HL-60/S4 treated with phorbol 12-myristate 13-acetate at 8.2 ng/mL for 4 days and 3 days (cell line): ENCODE data around the gene LVRN.

Experiments used
- in situ Hi-C: fragments of 300-500 bp; cut with MboI; formaldehyde crosslinking; loops from 2 replicates; pipeline ENCODE4 v1.15.0; 2022; ENCODE audit warnings: low sequenced_read_pairs

Gene LVRN

DNA sequence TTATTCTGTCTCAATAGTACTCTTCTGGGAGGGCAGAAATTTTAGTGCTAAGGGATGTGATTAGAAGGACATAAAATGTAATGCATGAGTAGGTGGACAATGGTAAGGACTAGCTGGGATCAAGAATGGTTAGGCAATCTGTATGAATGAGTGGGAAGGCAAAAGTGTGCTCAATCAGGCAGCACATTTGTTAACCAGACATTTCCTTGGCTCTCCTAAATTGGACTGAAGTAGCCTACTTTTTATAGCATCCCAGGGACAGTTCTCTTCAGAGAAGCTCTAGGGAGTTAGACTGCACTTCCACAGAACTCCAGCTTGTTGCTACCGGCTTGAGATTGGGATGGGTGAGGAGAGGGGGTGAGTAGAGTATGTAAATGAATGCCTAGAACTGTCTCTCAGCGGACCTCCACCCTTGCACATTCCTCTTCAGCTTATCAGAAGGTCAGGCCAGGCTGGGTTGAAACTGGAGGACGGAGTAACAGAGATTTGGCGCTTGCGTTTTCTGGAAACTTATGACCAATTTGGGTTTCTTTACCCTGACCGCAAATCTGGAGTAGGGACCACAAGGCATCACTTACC, 51.0 kb downstream of the LVRN start:
- in situ Hi-C loops: no loop called here

DNA sequence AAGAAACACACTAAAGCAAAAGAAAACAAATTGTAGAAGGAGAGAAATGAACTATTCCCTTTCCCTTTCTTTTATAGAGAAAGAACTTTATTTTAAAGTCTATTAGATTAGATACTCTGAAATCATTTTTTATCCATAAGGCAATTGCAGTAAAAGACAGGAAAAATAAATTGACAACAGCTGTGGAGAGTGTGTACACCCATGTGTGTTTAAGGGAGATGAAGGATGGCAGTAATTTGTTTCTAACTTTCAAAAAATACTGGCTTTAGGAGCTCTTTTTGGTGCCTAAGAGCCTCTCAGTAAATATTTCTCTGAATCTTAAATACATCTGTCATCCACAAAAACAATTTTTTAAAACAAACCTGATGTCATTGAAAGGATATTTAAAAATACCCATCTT, 51.7 kb downstream of the LVRN start:
- in situ Hi-C loops: no loop called here

DNA sequence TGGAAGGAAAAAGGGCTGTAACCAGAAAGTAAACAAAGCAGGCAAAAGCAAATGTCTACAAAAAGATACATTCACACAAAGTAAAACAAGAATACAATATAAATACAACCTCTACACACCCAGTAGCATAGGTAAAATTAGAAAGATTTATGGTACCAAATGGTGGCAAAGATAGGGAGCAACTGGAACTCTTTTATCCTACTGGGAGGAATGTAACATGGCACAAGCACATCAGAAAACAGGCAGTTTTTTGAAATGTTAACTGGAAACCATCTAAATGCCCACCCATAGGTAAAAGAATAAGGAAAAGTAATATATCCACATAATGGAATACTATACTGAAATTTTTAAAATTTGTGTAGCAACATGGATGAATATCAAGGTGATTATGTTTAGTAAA, 61.3 kb downstream of the LVRN start:
- in situ Hi-C loops: no loop called here

DNA sequence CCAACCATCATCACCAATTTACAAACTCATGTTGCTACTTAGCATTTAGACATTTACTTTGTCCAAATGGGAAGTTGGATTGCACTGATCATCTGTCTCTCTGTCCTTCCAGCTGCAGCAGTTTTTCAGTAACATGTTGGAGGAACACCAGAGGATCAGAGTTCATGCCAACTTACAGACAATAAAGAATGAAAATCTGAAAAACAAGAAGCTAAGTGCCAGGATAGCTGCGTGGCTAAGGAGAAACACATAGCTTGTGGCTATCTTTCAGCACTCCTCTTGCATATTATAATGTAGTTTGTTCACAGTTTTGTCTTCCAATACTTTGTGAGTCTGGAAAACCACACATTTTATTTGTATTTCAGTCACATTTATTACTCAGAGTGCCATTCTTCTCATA, 63.6 kb downstream of the LVRN start:
- in situ Hi-C loops: no loop called here

DNA sequence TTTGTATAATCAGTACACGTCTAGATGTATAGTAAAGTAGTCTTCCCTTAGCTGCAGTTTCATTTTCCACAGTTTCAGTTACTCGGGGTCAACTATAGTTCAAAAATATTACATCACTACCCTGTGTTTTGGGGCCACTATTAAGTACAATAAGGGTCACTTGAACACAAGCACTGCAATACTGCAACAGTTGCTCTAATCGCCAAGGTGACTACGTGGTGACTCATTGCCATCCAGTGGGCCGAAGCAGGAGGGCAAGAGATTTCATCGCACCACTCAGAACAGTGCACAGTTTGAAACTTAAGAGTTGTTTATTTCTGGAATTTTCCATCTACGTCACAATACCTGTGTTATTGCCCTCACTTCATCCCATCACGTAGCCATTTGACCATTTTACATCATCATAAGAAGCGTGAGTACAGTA, 69.8 kb downstream of the LVRN start, which contains the start of gene ARL14EPL:
Gene ARL14EPL (plus strand): TSS at position 379 of the 424 bp plus-strand sequence. CDS start 18,994 bp downstream, outside the sequence.
- in situ Hi-C loops: no loop called here

DNA sequence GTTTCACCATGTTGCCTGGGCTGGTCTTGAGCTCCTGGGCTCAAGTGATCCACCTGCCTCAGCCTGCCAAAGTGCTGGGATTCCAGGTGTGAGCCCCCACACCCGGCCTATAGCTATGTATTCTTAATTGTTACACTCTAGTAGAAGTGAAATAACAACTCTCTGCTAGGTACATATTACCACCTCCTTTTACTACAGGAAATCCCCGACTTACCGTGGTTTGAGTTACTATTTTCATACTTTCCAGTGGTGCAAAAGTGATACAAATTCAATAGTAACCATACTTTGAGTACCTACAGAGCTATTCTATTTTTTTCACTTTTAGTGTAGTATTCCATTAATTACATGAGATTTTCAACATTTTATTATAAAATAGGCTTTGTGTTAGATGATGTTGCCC, 70.7 kb downstream of the LVRN start:
- in situ Hi-C loops: no loop called here

DNA sequence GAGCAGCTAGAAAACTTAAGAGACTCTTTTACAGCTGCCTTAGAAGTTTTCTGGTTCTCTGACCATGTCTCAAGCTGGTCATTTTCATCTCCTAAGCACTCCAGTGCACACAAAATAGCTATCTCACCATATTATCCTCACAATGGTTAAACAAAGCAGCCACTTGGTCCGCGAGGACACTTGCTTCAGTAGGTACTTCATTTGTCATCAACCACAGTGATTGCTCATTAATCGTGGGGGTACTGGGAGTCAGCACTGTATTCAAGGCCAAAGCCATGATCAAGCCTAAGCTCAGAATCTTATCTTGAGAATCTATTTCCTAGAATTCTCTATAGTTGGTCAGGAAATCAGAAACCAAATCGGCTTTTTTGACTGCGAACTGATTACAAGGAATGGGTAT, 72.8 kb downstream of the LVRN start:
- in situ Hi-C loops: no loop called here

DNA sequence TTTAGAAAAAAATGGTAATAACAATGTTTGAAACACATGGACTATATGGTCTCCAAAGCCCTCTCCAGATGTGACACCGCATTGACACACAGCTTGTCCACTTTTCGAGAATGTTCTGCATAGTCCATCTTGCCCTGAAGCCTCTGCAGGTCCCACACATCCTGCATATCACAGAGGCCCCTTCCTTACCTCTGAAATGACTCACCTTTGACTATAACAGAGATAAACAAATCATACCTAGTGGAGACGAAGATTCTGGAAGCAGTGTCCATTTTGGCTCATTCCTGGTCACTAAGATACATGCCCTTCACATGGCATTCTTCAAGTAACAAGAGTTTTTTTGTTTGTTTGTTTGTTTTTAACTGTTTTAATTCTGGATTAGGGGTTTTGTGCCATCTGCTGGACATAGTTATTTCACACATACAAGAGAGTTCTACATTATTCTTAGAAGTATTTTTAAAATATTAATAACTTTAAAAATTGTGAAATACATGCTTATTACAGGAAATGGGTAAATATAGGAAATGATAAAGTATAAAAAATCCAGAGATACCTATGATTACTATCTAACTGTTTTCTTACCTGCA, 75.1 kb downstream of the LVRN start:
- in situ Hi-C loops: no loop called here

DNA sequence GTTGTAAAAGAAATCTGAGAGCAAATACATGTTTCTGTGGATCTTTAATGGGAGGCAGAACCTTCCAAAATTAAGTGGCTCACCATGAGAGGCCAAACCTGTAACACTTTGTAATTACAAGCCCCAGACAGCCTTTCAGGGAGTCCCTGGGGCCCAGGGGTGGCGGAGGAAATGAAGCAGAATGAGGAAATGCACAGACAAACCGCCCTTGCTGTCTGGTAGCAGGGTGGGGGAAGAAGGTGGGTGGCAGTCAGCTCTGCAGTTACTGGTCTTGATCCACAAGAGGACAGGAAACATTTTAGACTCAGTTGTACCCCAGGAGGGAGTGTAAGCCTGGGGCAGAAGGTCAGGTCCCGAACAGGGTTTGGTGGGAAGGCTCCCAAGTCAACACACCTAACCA, 76.5 kb downstream of the LVRN start:
- in situ Hi-C loops: no loop called here

DNA sequence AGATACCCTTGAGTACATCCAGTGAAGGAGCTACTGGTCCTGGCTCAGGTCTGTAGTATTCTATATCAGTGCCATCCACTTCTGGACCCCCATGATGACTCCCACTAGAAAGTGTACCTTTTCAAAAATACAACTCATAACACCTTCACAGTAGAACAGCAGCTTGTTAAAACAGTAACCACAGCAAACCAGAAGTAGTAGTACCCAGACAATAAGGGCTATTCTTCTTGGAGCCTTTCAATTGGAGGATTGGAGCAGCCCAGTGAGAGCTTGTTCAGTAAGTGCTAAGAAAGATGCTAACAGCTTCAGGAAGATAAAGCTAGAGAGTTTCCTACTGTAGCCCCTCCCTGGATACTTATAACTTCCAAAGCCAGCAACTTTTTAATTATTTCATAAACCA, 80.1 kb downstream of the LVRN start:
- in situ Hi-C loops: no loop called here

DNA sequence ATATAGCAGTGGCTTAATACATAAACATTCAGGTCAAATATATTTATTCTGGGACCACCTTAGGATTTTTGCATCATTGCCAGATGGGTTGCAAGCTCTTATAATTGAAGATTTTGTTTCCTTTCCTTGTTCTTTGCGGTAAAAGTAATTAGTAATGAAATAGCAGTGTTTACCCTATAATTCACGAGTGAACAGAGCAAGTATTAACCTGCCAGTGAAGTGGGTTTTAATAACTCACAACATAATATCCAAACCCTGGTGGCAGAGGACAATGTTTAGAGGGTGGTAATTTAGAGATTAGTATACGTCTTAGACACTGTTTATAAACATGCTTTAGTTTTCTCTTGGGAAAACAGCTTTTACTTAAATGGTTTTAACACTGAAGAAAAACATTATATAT, 81.8 kb downstream of the LVRN start:
- in situ Hi-C loops: no loop called here

DNA sequence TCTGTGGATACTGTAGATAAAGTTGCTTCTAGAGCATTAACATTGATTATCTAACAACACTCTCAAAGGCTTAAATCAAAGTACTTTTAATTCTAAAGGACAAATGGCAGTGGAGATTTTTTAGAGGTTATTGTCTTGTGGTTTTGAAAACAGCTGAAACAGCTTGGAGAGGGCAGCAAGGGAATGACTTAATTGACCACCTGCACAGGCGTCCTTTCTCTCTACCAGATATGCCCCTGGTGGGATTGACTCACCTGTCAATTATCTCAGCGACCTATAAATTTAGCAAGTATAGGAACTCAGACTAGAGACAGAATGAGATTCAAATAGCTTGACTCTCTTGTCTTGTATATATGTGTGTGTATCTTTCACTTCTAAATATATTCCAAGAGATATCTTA, 83.5 kb downstream of the LVRN start:
- in situ Hi-C loops: no loop called here

DNA sequence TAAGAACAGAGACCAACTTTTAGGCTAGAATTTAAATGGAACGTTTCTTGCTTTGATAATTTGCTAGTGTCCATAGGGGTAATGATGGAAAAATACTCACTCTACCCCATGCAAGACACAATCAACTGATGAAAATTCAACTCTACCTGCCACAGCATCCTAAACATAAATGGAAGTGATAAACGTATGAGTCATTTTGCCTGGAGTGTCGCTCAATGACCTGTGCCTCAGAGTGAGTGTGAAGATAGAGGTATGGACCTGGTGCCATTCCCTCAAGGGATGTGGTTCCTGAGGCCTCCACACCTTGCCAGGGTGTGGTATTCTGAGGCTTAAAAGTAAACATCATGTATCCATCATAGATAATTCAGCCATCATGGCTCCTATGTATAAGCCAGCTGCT, 84.0 kb downstream of the LVRN start:
- in situ Hi-C loops: no loop called here

DNA sequence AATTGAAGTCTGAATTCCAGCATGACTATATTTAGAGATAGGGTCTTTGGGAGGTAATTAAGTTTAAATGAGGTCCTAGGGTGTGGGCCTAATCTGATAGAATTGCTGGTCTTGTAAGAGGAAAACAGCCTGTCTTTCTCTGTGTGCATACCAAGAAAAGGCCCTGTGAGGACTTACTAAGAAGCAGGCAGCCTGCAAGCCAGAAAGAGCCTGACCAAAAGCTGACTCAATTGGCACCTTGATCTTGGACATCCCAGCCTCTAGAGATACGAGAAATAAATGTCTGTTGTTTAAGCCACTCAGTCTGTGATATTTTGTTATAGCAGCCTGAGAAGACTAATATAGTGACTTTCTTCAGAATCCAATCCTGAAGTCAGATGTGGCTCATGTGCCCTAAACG, 84.5 kb downstream of the LVRN start:
- in situ Hi-C loops: no loop called here

DNA sequence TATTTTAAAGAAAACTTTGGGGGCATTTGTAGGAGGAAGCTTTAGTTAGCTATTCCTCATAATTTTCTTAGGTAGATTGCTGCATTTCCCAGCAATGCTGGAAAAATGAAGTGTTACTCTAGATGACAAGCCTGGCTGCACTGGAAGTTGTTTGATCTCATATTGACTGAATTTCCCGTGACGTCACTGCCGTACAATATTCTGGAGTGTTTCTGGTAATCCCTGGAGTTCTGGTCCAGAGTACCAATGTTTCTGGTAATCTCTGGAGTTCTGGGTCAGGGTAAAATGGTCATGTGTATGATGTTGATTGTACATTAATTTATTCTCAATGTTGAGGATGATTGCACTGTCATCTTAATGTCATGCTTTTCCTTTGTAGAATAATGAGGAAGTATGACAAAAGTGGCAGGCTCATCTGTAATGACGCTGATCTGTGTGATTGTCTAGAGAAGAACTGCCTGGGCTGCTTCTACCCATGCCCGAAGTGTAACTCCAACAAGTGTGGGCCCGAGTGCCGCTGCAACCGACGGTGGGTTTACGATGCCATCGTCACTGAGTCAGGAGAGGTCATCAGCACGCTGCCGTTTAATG, 96.2 kb downstream of the LVRN start:
- in situ Hi-C loops: no loop called here

DNA sequence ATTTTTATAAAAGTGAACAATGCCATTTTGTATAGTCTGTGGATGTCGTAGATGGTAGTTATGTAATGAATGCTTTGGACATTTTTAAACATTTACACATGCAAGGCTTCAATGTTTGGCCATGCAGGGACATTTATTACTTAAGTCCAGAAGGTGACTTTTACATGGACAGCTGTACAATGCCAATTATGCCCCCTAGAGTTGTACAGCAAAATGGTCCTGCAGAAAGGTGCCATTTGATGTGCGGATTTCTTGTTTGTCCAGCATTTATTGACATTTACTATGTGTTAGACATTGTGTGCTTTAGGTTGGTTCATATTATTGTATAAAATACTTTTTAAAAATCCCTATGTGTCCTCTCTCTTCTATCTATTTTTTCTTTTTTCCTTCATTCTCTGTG, 100.1 kb downstream of the LVRN start:
- in situ Hi-C loops: no loop called here

DNA sequence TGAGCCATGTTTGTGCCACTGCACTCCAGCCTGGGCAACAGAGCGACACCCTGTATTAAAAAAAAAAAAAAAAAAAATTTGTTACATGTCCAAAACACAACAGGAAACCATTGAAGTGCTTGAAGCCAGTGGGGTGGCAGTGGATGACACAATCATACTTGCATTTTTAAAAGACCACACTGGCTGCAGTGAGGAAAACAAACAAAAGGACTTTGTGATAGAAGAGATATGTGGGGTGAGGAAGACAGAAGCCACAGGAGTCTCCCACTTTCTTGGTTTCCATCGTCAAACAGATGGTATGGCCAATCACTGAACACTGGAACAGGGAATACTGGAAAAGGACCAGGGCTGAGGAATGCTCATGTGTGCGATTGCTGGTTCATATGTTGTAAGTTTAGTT, 101.7 kb downstream of the LVRN start:
- in situ Hi-C loops: no loop called here

DNA sequence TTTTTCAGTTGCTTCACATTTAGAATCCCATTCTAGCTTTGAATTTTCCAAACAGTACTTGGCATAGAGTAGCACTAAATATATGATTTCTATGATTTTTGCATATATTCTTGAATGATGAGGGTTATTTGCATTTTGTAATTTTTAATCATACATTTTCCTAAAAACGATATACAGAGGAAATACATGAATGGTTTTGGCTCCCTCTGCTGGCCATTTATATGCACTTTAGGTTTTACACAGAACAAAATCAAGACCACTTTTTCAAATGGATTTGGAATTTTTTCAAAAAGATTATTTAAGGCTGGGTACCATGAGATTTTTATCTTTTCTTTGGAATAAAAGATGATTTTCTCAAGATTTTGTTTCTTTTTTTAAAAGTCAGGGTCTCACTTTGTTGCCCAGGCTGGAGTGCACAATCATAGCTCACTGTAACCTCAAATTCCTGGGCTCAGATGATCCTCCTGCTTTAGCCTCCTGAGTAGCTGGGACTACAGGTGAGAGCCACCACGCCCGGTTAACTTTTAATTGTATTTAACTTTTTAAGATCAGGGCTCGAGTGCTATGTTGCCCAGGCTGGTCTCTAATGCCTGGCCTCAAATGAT, 105.9 kb downstream of the LVRN start:
- in situ Hi-C loops: no loop called here

DNA sequence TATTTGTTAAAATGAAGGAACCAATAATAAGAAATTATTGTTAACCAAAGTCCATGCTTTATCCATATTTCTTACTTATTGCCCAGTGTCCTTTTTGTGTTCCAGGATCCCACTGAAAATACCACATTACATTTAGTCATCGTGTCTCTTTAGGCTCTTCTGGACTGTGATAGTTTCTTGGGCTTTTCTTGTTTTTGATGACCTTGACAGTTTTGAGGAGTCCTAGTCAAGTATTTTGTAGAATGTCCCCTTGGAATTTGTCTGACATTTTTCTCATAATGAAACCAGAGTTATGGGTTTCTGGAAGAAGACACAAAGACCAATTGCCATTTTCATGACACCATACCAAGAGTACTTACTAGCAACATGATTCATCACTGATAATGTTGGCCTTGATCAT, 108.9 kb downstream of the LVRN start:
- in situ Hi-C loops: no loop called here

DNA sequence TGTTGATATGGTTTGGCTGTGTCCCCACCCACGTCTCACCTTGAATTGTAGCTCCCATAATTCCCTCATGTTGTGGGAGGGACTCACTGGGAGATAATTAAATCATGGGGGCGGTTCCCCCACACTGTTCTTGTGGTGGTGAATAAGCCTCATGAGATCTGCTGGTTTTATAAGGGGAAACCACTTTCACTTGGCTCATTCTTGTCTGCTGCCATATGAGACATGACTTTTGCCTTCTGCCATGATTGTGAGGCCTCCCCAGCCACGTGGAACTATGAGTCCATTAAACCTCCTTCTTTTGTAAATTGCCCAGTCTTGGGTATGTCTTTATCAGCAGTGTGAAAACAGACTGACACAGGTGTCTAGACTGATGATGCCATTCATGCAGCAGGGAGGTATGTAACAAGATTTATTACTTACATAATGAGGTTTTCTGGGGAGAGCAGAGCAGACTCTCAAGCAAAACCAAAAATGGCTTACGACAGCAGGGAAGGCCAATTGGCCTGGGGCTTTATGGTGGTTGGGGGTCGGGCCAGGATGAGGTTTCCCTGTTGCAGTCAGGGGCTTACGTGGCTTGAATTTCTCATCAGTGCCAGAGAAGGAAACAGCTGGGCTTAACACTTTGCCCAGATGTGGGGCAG, 113.0 kb downstream of the LVRN start:
- in situ Hi-C loops: no loop called here

DNA sequence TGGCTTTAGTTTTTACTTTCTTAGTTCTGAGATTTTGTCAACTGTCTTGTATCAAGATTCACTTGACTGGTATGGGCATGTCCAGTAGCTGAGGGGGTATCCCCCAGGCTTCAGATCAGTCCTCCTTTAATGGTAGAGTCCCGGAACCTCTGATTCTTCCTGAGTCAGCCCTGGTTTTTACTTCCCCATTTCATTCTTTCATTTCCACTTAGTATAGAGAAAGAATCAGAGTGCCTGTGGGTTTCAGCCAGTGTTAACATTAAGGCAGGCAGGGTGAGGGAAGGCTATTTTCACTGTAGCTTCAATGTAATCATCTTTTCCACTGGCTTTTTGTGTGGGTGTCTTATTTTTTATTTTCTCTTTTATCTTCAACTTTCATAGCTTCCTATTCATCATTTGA, 114.2 kb downstream of the LVRN start:
- in situ Hi-C loops: no loop called here
